Measurements from ENCODE around the gene TH.

The TH gene

DNA sequence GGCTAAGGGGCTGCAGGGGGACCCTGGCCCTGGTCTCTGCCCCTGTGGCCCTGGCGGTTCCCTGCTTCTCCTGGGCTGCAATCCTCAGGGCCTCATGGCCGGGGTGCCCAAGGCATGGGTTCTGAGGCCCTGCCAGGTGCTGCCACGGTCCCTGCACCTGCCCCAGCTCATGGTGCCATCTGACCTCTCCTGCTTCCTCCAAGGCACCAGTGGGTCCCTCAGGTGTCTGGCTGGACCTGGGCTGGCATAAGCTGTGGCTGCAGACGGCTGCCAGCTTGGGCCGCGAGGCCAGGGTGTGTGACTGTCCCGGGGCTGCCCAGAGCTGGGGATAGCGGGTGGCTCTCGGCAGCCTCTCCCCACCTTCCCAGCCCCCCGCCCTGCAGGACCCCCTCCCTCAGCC is 12.6 kb downstream of the TH start:
- H3K36me3 Mint-ChIP-seq (ENCODE audit: low read depth) = no peaks in the 10 kb centered on the region
- peaks cover 2% of the 10 kb centered on the region for H3K4me1 Mint-ChIP-seq (ENCODE audit: low read depth)
- H3K27me3 Mint-ChIP-seq = peaks cover 26% of the 10 kb centered on the region
- H3K27ac Mint-ChIP-seq = no peak overlapping the region
- intact Hi-C loops (cut with micrococcal nuclease) = loop anchor here (10.0 kb wide), 1 partner anchor 504 kb away; no protein-coding TSS in a partner anchor
- no peak overlapping the region for H3K4me3 Mint-ChIP-seq
- no peaks in the 10 kb centered on the region for H3K9me3 Mint-ChIP-seq

DNA sequence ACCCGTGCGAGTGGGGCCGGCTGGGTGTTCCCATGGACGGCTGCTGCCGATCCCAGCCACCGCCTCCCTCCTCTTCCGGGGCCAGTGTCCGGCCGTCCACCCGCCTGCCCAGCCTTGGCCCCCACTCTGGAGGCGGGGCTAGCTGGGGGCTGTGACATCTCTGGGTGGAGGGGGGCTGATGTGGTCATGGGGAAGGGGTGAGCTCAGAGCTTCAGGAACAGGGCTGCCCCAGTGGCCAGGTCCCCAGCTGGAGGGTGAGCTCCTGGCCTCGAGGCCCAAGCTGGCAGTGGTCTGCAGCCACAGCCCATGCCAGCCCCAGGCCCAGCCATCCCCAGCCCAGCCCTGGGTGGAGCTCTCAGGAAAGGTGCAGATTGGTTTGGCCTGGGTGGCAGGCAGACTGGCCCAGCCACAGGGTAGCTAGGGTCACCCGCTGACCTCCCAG is 13.3 kb downstream of the TH start:
- Mint-ChIP-seq H3K27me3 (peaks cover 29% of the 10 kb centered on the region), H3K9me3 (no peaks in the 10 kb centered on the region), H3K27ac (no peak overlapping the region), H3K4me1 (ENCODE audit: low read depth) (peaks cover 9% of the 10 kb centered on the region), H3K36me3 (ENCODE audit: low read depth) (no peaks in the 10 kb centered on the region), H3K4me3 (no peak overlapping the region)
- intact Hi-C loops (cut with micrococcal nuclease) = loop anchor here (10.0 kb wide), 1 partner anchor 504 kb away; no protein-coding TSS in a partner anchor

DNA sequence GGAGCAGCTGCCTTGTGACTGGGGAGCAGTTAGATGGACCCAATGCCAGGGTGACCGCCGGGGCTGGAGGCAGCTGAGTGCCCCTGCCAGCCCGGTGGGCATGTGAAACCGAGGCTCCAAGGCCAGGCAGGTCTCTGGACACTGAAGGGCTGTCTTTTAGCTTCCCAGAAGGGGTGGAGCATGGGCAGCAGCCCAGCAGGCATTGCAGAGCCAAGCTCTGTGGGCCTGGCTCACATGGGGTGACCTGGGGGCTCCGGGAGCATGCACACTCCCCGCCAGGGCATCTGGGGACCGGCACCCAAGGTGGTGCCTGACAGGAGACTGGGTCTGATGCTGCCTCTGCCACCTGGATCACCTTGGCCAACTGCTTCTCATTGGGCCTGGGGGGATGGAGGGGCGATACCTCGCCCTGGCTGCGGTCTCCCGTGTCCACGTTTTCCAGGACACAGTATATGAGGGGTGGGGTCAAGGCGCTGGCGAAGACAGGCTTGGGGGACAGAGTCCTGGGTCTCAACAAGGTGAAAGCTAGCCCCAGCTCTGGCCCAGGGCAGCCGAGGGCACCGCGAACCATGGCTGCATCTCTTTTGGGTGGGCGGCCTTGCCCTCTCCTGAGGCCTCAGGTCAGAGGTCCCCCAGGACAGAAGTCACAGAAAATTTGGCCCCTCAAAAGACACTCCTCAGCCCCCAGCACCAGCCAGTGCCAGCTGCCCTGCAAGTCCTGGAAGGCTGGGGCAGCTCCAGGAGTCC is 14.1 kb downstream of the TH start:
- intact Hi-C loops (cut with micrococcal nuclease) = loop anchor here (2.0 to 10.0 kb wide), 2 partner anchors 463 to 503 kb away; no protein-coding TSS in a partner anchor
- H3K4me3 Mint-ChIP-seq = no peak overlapping the region
- peaks cover 10% of the 10 kb centered on the region for H3K4me1 Mint-ChIP-seq (ENCODE audit: low read depth)
- no peaks in the 10 kb centered on the region for H3K9me3 Mint-ChIP-seq
- no peaks in the 10 kb centered on the region for H3K36me3 Mint-ChIP-seq (ENCODE audit: low read depth)
- H3K27ac Mint-ChIP-seq = no peak overlapping the region
- H3K27me3 Mint-ChIP-seq = peaks cover 35% of the 10 kb centered on the region

DNA sequence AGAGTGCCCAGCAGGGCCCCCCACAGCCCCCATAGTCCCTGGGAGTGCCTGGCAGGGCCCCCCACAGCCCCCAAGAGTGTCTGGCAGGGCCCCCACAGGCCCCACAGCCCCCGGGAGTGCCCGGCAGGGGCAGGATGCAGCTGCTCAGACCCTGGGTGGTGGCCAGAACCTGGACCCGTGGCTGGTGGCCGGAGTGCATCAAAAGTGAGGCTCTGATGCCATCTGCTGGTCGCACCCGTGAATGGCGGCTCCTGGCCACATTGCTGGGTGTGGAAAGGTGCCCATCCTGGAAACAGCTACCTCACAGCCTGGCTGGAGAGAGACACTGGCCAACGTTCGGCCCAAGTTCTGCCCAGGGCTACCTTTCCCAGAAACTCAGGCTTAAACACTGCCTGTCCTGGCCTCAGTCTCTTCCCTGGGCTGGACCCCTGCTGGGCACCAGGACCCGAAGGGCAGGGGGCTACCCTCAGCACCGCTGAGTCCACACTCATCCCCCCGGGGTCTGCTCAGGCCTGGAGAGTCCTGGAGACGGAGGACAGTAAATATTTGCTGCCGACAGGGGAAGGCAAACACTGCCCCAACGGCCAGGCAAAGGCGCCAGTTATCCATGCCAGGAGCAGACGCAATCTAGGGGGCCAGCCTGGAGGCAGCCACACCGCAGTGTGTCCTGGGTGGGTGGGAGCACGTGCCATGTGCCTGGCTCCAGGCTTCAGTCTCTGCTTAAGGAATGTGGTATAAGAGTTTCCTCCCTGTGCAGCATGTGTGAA is 15.0 kb downstream of the TH start:
- no peaks in the 10 kb centered on the region for H3K36me3 Mint-ChIP-seq (ENCODE audit: low read depth)
- peaks cover 15% of the 10 kb centered on the region for H3K4me1 Mint-ChIP-seq (ENCODE audit: low read depth)
- no peak overlapping the region for H3K4me3 Mint-ChIP-seq
- H3K27ac Mint-ChIP-seq = no peak overlapping the region
- peaks cover 36% of the 10 kb centered on the region for H3K27me3 Mint-ChIP-seq
- intact Hi-C loops (cut with micrococcal nuclease) = loop anchor here (2.0 to 10.0 kb wide), 2 partner anchors 462 to 502 kb away; no protein-coding TSS in a partner anchor
- no peaks in the 10 kb centered on the region for H3K9me3 Mint-ChIP-seq

DNA sequence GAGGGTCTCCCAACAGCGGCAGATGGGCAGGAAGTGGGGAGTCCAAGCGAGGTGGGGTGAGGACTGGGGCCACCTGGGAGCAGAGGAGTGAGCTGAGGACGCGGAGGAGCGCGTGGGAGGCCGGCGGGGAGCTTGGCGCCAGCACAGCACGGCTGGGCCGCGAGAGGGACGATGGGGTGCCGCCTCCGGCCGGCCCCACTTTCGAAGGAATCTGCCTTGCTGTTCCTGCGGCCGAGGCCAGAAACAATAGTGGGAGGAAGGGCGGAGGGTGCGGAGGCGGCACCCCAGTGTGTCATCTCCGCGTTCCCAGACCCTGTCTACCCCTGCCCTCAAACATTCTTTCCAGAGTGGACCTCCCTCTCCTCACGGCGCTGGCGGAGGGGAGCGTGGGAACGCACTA is 16.1 kb downstream of the TH start:
- Mint-ChIP-seq H3K27ac (no peak overlapping the region), H3K27me3 (peaks cover 44% of the 10 kb centered on the region), H3K4me1 (ENCODE audit: low read depth) (peaks cover 21% of the 10 kb centered on the region), H3K9me3 (no peaks in the 10 kb centered on the region), H3K4me3 (no peak overlapping the region), H3K36me3 (ENCODE audit: low read depth) (no peaks in the 10 kb centered on the region)
- intact Hi-C loops (cut with micrococcal nuclease) = loop anchor here (10.0 kb wide), 1 partner anchor 501 kb away; no protein-coding TSS in a partner anchor

DNA sequence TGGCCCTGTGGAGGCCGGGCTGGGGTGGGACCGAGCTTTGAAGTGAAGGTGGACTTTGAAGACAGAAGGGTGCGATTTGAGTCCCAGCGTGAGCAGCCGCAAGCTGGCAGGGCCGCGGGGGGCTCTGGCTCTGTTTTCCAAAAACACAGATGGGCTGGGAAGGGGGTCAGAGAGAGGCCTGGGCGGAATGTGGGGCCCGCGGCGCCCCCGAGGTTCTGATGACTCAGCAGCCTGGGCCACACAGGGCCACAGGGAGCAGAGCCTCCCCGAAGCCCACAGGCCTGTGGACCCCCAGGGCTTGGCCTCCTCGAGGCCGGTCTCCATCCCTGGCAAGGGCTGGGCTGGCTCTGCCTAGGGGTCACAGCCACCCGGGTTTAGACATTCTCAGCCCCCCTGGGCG is 16.7 kb downstream of the TH start:
- H3K27me3 Mint-ChIP-seq = peaks cover 51% of the 10 kb centered on the region
- H3K4me1 Mint-ChIP-seq (ENCODE audit: low read depth) = peaks cover 21% of the 10 kb centered on the region
- H3K4me3 Mint-ChIP-seq = no peak overlapping the region
- H3K36me3 Mint-ChIP-seq (ENCODE audit: low read depth) = no peaks in the 10 kb centered on the region
- intact Hi-C loops (cut with micrococcal nuclease) = loop anchor here (10.0 kb wide), 1 partner anchor 500 kb away; no protein-coding TSS in a partner anchor
- H3K9me3 Mint-ChIP-seq = no peaks in the 10 kb centered on the region
- no peak overlapping the region for H3K27ac Mint-ChIP-seq

DNA sequence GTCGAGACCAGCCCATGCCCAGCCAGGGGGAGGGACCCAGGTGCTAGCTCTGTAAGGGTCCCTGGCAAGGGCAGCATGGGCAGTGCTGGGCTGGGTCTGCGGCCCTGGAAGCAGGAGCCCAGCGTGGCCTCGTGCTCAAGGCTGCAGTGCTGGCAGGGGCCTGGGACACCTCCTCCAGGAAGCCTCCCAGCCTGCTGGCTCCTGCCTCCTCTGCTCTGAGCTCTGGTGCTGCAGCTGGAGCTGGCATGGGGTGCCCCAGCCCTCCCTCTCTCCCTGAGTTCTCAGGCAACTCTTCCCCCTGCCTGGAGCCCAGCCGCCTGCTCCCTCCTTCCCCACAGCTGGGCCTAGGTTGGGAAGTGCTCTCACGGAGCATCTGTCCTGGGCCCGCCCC is 17.4 kb downstream of the TH start:
- no peak overlapping the region for H3K27ac Mint-ChIP-seq
- intact Hi-C loops (cut with micrococcal nuclease) = loop anchor here (10.0 kb wide), 1 partner anchor 499 kb away; no protein-coding TSS in a partner anchor
- H3K4me1 Mint-ChIP-seq (ENCODE audit: low read depth) = peaks cover 21% of the 10 kb centered on the region
- no peaks in the 10 kb centered on the region for H3K36me3 Mint-ChIP-seq (ENCODE audit: low read depth)
- H3K4me3 Mint-ChIP-seq = no peak overlapping the region
- H3K9me3 Mint-ChIP-seq = no peaks in the 10 kb centered on the region
- peaks cover 56% of the 10 kb centered on the region for H3K27me3 Mint-ChIP-seq

DNA sequence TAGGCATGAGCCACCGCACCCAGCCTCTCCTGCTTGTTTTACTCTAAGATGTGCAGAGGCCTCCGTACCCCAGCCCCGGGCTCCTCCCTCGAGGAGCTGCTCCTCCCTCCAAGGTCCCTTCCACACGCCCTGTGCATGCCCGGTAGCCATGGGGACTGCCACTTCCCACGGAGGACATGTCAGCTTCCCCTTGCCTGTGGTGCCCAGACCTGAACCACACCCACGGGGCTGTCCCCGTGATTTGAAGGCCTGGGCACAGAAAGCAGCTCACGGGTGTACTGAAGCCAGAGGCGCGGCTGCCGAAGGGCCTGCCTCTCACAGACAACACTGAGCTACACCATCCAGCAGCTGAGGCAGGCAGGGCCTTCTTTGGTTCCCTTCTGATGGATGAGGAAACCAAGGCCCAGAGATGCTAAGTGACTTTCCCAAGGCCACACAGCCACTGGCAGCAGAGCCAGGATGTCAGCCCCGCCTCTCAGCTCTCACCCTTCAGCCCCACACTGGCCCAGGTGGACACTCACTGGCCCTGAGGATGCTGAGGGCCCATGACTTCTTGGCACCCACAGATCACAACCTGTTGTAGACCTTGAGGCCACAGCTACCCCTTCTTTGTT is 17.9 kb downstream of the TH start:
- peaks cover 61% of the 10 kb centered on the region for H3K27me3 Mint-ChIP-seq
- no peak overlapping the region for H3K4me3 Mint-ChIP-seq
- intact Hi-C loops (cut with micrococcal nuclease) = loop anchor here (10.0 kb wide), 1 partner anchor 499 kb away; no protein-coding TSS in a partner anchor
- H3K36me3 Mint-ChIP-seq (ENCODE audit: low read depth) = no peaks in the 10 kb centered on the region
- H3K9me3 Mint-ChIP-seq = no peaks in the 10 kb centered on the region
- no peak overlapping the region for H3K27ac Mint-ChIP-seq
- peaks cover 21% of the 10 kb centered on the region for H3K4me1 Mint-ChIP-seq (ENCODE audit: low read depth)

DNA sequence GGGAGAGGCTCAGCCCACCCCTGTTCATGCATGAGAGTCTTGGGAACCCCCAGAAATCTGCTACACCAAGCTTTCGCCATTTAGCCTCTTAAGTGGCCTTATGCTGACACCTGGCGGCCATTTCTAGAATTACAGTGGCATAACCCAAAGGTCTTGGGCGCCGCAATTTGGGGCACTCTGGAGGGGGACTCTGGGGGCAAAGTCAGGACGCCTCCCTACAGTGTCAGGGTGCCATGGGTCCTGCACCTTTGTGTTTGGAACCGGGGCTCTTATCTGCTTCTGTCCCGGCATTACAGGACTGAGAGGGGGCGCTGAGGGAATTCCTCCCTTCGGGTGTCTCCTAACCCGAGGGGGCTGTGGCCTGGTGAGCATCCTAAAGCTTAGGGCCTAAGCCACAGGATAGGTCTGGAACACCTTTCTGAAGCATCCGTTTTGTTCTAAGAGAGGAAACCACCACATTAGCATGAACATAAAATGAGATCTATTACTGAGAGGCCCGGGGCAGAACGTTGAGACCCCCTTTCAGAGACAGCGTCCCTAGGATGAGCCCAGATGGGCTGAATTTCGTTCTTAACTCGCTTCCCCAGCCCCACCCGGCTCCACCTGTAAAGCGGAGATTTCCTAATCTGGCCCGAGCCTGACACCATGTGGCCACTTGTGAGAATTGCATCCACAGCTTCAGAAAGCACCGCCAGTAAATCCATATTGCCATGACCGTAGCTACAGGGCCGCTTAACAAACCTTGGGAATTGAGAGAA is 19.9 kb downstream of the TH start:
- intact Hi-C loops (cut with micrococcal nuclease) = loop anchor here (2.0 to 10.0 kb wide), 2 partner anchors 319 to 497 kb away; no protein-coding TSS in a partner anchor
- Mint-ChIP-seq H3K27ac (no peak overlapping the region), H3K4me3 (no peak overlapping the region), H3K9me3 (no peaks in the 10 kb centered on the region), H3K36me3 (ENCODE audit: low read depth) (no peaks in the 10 kb centered on the region), H3K27me3 (peaks cover 76% of the 10 kb centered on the region), H3K4me1 (ENCODE audit: low read depth) (peaks cover 21% of the 10 kb centered on the region)

DNA sequence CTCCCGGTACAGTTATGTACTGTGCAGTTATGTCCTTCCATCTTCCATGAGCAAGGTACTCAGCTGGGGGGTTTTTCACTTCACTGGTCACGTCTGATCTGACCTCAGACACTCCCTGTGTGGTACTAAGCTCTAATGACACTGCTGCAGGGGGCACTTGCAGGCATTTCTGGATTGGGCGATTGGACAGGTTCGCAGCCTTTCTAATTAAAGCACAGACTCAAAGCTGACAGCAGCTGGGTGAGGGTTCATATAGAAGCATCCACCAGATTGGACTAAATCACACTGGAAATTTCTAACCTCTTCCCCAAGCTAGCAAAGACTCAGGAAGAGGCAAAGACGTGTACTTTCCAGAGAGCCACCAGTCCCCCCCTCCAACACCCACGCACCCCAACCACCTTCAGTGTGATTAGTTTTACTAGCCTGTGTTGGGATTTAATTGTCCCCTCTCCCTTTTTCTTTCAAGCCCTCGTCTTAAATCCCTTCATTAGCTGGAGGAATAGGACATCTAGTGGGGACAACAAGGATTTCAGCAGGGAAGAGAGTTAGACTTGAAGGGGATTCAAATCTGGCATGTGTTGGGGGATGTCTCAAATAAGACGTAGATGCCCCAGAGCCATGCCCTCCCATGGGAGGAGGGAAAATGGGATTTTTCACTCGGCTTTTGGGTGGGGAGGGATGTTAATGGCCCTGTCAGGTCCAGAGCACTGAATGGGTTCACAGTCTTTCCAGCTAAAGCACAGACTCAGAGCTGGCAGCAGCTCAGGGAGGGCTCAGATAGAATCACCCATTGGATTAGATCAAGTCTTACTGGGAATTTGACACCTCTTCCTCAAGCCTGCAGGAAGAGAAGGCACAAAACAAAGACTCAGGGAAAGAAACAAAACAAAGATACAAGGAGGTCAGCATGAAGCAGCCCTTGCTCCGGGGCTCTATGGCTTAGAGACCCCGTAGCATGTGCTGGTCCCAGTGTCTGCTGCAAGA is 21.5 kb downstream of the TH start:
- Mint-ChIP-seq H3K27ac (no peak overlapping the region), H3K36me3 (ENCODE audit: low read depth) (no peaks in the 10 kb centered on the region), H3K9me3 (no peaks in the 10 kb centered on the region), H3K4me3 (no peak overlapping the region), H3K4me1 (ENCODE audit: low read depth) (peaks cover 21% of the 10 kb centered on the region), H3K27me3 (peaks cover 85% of the 10 kb centered on the region)
- intact Hi-C loops (cut with micrococcal nuclease) = loop anchor here (2.0 to 10.0 kb wide), 2 partner anchors 317 to 495 kb away; no protein-coding TSS in a partner anchor

DNA sequence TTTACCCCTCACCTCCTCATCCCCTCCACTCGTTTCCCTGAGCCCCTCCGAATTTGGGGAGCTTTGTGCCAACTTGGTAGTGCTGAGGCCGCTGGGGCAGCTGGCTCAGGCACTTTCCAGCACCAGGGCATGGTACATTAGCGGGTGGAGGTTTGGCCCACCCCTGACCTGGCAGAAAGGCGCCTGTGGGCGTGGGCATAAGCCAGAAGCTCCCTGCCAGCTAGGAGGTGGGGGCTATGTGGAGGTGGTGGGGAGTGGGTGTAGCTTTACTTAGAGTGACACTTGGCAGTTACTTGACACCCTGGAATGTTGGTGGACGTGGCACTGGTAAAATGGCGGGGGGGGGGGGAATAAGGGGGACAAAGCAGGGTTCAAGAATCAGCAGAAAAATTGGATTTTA is 22.2 kb downstream of the TH start:
- peaks cover 21% of the 10 kb centered on the region for H3K4me1 Mint-ChIP-seq (ENCODE audit: low read depth)
- H3K27me3 Mint-ChIP-seq = peaks cover 88% of the 10 kb centered on the region
- H3K9me3 Mint-ChIP-seq = no peaks in the 10 kb centered on the region
- intact Hi-C loops (cut with micrococcal nuclease) = no loop called here
- no peaks in the 10 kb centered on the region for H3K36me3 Mint-ChIP-seq (ENCODE audit: low read depth)
- H3K4me3 Mint-ChIP-seq = no peak overlapping the region
- no peak overlapping the region for H3K27ac Mint-ChIP-seq

DNA sequence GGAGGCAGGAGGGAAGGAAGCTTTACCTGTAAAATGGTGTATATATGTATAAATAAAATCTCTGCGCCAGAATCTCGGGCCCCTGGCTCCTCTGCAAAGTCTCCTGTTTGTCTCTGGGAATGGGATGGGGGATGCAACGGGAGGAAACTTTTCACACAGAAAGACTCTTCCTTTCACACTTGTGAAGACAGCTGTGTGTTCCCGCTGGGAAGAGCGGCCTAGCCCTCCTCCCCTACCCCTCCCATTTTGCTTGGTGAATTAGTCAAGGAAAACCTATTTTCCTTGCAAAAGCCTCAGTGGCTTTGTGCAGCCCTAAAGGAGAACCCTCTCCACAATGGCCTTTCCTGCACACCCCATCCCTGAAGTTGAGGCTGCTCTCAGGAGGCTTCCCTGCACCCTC is 23.0 kb downstream of the TH start:
- H3K4me3 Mint-ChIP-seq = no peak overlapping the region
- peaks cover 88% of the 10 kb centered on the region for H3K27me3 Mint-ChIP-seq
- intact Hi-C loops (cut with micrococcal nuclease) = no loop called here
- no peaks in the 10 kb centered on the region for H3K36me3 Mint-ChIP-seq (ENCODE audit: low read depth)
- H3K27ac Mint-ChIP-seq = no peak overlapping the region
- H3K4me1 Mint-ChIP-seq (ENCODE audit: low read depth) = peaks cover 15% of the 10 kb centered on the region
- no peaks in the 10 kb centered on the region for H3K9me3 Mint-ChIP-seq

Data from dendritic cell treated with granulocyte-macrophage colony-stimulating factor and Interleukin-4, amounts not matched to agents 40 ng/mL and 50 ng/mL, for 4 days (primary cell).